ENCODE results near the gene HAUS5. TPM values are rescaled to one million over a fixed set of nuclear protein-coding genes. Genes with fewer than 3 reads are reported as not detected.

The HAUS5 gene
- total and polyA plus RNA-seq, 10 of the 15 experiments (the other 5 are each of a cell fraction or from before 2014, with no cell fraction given) = 3.1 to 32.6 (median 17.6) TPM

GRCh38 chr19:35657904-35658700 lies 45.6 kb downstream of the HAUS5 start:
- WGBS (ENCODE audit: insufficient coverage, insufficient replicate concordance, low lambda C conversion rate, missing lambda C conversion rate) = 90% methylated on average over 15 of the region's 15 CpGs
- ChIA-PET RAD21 (ENCODE audit: unreplicated experiment) (interaction anchor here (0.6 kb wide), 2 partner anchors 121 to 242 kb away, joined by 3 to 5 read pairs; no protein-coding TSS in a partner anchor), CTCF (interaction anchor here (0.7 kb wide), 1 partner anchor 109 kb away, joined by 3 read pairs; no protein-coding TSS in a partner anchor), POLR2A (interaction anchor here (1.2 kb wide), 1 partner anchor 10 kb away, joined by 4 read pairs; the partner anchor contains the start of gene COX6B1), SMC1A (ENCODE audit: uncharacterized antibody, unreplicated experiment) (no interaction called here)
- in situ Hi-C loops (cut with MboI) = no loop called here
- Histone ChIP-seq H3K27ac (ENCODE audit: control insufficient read depth, insufficient read depth) (no peak overlapping the region), H3K36me3 (ENCODE audit: control insufficient read depth in 2 of 2, insufficient read depth in 2 of 2, low read length in 1 of 2) (peaks cover 12 to 13% of the 10 kb centered on the region in 2 experiments; a peak in 3 of 4 replicates), H3K9ac (ENCODE audit: control insufficient read depth, insufficient read depth, low read length) (no peak overlapping the region), H2AFZ (ENCODE audit: control insufficient read depth, low read depth, low read length) (no peak overlapping the region), H3K9me3 (replicated peaks; ENCODE audit: control insufficient read depth, insufficient read depth, low read length) (no peaks in the 10 kb centered on the region), H3K27me3 (replicated peaks in 1 of 2; ENCODE audit: control insufficient read depth in 2 of 2, insufficient read depth in 2 of 2, low read length in 1 of 2) (no peaks in the 10 kb centered on the region), H4K20me1 (ENCODE audit: control insufficient read depth, insufficient read depth) (no peaks in the 10 kb centered on the region), H3K4me3 (no peak overlapping the region), H3K79me2 (ENCODE audit: control insufficient read depth, insufficient read depth, low read length) (no peaks in the 10 kb centered on the region), H3K4me2 (ENCODE audit: control insufficient read depth, insufficient read depth) (no peak overlapping the region), H3K4me1 (ENCODE audit: control insufficient read depth, insufficient read depth, low read length) (no peaks in the 10 kb centered on the region)
- peak; percentile 44; the same call in 1 of the 3 replicates for ATAC-seq
- BruUV-seq (replicated peaks) = no TSS peak
- FAIRE-seq = no peak
- no peak for DNase-seq (ENCODE audit: low read depth, low spot score)
- intact Hi-C loops (cut with micrococcal nuclease; ENCODE audit: unreplicated experiment) = no loop called here
- no peak for TF ChIP-seq KDM1A (IDR thresholded peaks at IDR 0.05; ENCODE audit: borderline replicate concordance)
- TF ChIP-seq, protein P1, sequence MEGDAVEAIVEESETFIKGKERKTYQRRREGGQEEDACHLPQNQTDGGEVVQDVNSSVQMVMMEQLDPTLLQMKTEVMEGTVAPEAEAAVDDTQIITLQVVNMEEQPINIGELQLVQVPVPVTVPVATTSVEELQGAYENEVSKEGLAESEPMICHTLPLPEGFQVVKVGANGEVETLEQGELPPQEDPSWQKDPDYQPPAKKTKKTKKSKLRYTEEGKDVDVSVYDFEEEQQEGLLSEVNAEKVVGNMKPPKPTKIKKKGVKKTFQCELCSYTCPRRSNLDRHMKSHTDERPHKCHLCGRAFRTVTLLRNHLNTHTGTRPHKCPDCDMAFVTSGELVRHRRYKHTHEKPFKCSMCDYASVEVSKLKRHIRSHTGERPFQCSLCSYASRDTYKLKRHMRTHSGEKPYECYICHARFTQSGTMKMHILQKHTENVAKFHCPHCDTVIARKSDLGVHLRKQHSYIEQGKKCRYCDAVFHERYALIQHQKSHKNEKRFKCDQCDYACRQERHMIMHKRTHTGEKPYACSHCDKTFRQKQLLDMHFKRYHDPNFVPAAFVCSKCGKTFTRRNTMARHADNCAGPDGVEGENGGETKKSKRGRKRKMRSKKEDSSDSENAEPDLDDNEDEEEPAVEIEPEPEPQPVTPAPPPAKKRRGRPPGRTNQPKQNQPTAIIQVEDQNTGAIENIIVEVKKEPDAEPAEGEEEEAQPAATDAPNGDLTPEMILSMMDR (IDR thresholded peaks at IDR 0.05 in 2 of 3, conservative IDR thresholded peaks at IDR 0.05 in 1 of 3; ENCODE audit: control insufficient read depth in 2 of 3, extremely low read depth in 1 of 3, insufficient read depth in 1 of 3, low read depth in 3 of 3, low read length in 3 of 3) = 0 out of 6 replicates have a peak, but pooled peaks of 1 of the 3 experiments have one; percentile 8

- Histone ChIP-seq H3K9me3 (replicated peaks; ENCODE audit: control insufficient read depth, insufficient read depth, low read length) (no peaks in the 10 kb centered on the region), H3K36me3 (ENCODE audit: control insufficient read depth in 2 of 2, insufficient read depth in 2 of 2, low read length in 1 of 2) (peaks cover 7 to 8% of the 10 kb centered on the region in 2 experiments; a peak in 3 of 4 replicates), H3K27ac (ENCODE audit: control insufficient read depth, insufficient read depth) (no peak overlapping the region), H2AFZ (ENCODE audit: control insufficient read depth, low read depth, low read length) (no peak overlapping the region), H3K4me3 (no peak overlapping the region), H3K27me3 (replicated peaks in 1 of 2; ENCODE audit: control insufficient read depth in 2 of 2, insufficient read depth in 2 of 2, low read length in 1 of 2) (no peaks in the 10 kb centered on the region), H3K9ac (ENCODE audit: control insufficient read depth, insufficient read depth, low read length) (no peak overlapping the region), H3K79me2 (ENCODE audit: control insufficient read depth, insufficient read depth, low read length) (no peaks in the 10 kb centered on the region), H3K4me2 (ENCODE audit: control insufficient read depth, insufficient read depth) (no peak overlapping the region), H3K4me1 (ENCODE audit: control insufficient read depth, insufficient read depth, low read length) (no peaks in the 10 kb centered on the region), H4K20me1 (ENCODE audit: control insufficient read depth, insufficient read depth) (no peaks in the 10 kb centered on the region)
- ATAC-seq (no peak), DNase-seq (ENCODE audit: low read depth, low spot score) (no peak), FAIRE-seq (no peak)
- SMC1A ChIA-PET (ENCODE audit: uncharacterized antibody, unreplicated experiment) = interaction anchor here (0.5 to 1.7 kb wide), 3 partner anchors 11 to 46 kb away, joined by 3 to 5 read pairs (median 3); partner anchors contain the start of gene COX6B1
- intact Hi-C loops (cut with micrococcal nuclease; ENCODE audit: unreplicated experiment) (no loop called here), in situ Hi-C loops (cut with MboI) (no loop called here)
- CTCF ChIA-PET = interaction anchor here (0.7 to 1.0 kb wide), 5 partner anchors 25 to 127 kb away, joined by 3 to 4 read pairs (median 4); partner anchors contain the start of gene LIN37
- TF ChIP-seq MEF2B (IDR thresholded peaks at IDR 0.05; ENCODE audit: partially characterized antibody, poor library complexity, severe bottlenecking) = no peak
- TF ChIP-seq RELA (IDR thresholded peaks at IDR 0.05; ENCODE audit: borderline replicate concordance, partially characterized antibody) = no peak
- no peak for TF ChIP-seq SKIL (IDR thresholded peaks at IDR 0.05; ENCODE audit: low read depth, poor library complexity, severe bottlenecking)
- TF ChIP-seq RAD51 (IDR thresholded peaks at IDR 0.05) = no peak
- TF ChIP-seq CREM (IDR thresholded peaks at IDR 0.05; ENCODE audit: low read depth) = no peak
- TF ChIP-seq CHD1 (IDR thresholded peaks at IDR 0.05; ENCODE audit: low read depth, low read length) = no peak
- BruUV-seq (replicated peaks) = no TSS peak
- WGBS (ENCODE audit: insufficient coverage, insufficient replicate concordance, low lambda C conversion rate, missing lambda C conversion rate) = over 99% methylated on average over 6 of the region's 6 CpGs
- POLR2A ChIA-PET = interaction anchor here (1.1 kb wide), 1 partner anchor 43 kb away, joined by 3 read pairs; no protein-coding TSS in a partner anchor
- RAD21 ChIA-PET (ENCODE audit: unreplicated experiment) = no interaction called here
Measured at GRCh38 chr19:35661995-35662340, 49.4 kb downstream of the HAUS5 start.
